ENCODE data around the gene PIP5K1B.

Gene PIP5K1B

GRCh38 chr9:68913054-68913453 is 208.0 kb downstream of the PIP5K1B start:
- DNase-seq (ENCODE audit: low read depth) = no peak

DNA sequence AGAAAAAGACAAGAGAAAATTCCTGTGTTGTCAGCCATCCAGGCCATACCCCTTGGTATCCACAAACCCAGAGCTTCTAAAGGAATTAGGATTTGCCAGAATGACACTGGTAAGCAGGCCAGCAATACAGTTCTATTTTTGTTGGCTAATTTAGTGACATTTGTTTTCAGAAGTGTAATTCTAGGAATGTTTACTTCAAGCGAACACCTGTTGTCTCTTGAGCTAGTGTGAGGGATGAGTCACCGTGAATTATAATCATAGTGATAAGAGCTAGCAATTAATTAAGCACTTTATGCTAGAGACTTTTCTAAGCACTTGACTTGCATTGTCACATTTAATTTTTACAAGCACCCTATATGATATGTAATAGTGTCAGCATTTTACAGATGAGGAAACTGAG is 209.7 kb downstream of the PIP5K1B start:
- DNase-seq (ENCODE audit: low read depth) = no peak

GRCh38 chr9:68919661-68920060 is 214.6 kb downstream of the PIP5K1B start:
- DNase-seq (ENCODE audit: low read depth) = no peak

DNA sequence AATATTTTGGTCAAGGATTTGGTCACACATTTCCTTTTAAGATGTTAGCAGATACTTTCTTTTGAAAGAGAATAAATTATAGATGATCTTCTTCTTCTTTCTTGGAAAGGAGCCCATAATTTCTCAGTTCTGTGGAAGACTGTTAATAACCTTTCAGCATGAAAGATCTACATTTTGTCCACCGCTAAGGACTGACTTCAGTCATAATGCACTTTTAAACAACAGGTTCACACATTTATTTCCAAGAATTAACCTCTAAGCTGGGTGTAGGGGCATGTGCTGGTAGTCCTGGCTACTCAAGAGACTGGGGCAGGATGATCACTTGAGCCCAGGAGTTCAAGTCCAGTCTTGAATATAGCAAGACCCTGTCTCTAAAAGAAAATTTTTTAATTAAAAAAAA is 215.9 kb downstream of the PIP5K1B start:
- DNase-seq (ENCODE audit: low read depth) = no peak

- DNase-seq (ENCODE audit: low read depth) = no peak
Measured at GRCh38 chr9:68923480-68923879, 218.4 kb downstream of the PIP5K1B start.

GRCh38 chr9:68925175-68925574 is 220.1 kb downstream of the PIP5K1B start:
- no peak for DNase-seq (ENCODE audit: low read depth)

DNA sequence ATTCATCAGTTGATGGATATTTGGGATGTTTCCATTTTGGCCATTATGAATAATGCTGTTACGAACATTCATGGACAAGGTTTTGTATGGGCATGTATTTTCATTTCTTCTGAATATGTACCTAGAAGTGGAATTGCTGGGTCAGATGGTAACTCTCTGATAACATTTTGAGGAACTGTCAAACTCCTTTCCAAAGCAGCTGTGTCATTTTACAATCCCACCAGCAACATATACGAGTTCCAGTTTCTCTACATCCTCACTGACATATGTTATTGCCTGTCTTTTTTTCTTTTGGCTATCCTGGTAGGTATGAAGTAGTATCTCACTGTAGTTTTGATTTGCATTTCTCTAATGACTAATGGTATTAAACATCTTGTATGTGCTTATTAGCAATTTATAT is 222.1 kb downstream of the PIP5K1B start:
- no peak for DNase-seq (ENCODE audit: low read depth)

DNA sequence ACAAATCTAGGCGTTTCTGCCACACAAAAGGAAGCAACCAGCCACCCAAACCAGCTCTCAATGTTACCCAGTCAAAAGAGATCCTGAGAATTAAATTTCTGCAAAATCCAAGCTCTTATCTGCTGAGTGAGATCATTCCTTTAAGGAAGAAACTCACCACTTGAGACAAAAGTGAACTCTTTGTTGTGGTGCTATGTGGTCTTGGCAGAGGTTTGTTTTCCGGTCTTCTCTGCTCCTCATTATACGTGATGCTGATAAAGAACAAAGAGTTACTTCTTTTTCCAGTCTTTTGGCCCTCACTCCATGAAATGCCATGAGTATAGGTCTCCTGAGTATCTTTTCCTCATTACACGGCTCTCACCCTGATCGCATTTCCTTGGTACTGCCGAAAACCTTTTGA is 226.8 kb downstream of the PIP5K1B start:
- DNase-seq (ENCODE audit: low read depth) = no peak

GRCh38 chr9:68932458-68932857 is 227.4 kb downstream of the PIP5K1B start:
- no peak for DNase-seq (ENCODE audit: low read depth)

- DNase-seq (ENCODE audit: low read depth) = no peak
Measured at GRCh38 chr9:68933434-68934328, 228.6 kb downstream of the PIP5K1B start.

- no peak for DNase-seq (ENCODE audit: low read depth)
Measured at GRCh38 chr9:68934329-68934644, 229.2 kb downstream of the PIP5K1B start.

DNA sequence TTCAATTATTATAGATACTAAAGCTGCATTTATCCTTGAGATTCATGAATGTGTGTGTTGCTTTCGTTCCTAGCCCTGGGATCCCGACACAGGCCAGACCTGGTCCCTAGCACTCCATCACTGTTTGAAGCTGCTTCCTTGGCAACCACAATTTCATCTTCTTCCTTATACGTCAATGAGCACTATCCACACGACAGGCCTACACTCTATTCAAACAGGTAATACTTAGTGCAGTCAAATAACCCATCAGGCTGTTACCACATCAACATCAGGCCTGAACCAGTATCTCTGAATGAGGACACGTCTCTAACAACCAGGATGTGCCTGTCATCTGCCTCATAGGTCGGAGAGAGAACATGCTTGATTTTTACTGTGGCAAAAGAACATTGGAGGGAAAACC is 235.5 kb downstream of the PIP5K1B start:
- DNase-seq (ENCODE audit: low read depth) = no peak

DNA sequence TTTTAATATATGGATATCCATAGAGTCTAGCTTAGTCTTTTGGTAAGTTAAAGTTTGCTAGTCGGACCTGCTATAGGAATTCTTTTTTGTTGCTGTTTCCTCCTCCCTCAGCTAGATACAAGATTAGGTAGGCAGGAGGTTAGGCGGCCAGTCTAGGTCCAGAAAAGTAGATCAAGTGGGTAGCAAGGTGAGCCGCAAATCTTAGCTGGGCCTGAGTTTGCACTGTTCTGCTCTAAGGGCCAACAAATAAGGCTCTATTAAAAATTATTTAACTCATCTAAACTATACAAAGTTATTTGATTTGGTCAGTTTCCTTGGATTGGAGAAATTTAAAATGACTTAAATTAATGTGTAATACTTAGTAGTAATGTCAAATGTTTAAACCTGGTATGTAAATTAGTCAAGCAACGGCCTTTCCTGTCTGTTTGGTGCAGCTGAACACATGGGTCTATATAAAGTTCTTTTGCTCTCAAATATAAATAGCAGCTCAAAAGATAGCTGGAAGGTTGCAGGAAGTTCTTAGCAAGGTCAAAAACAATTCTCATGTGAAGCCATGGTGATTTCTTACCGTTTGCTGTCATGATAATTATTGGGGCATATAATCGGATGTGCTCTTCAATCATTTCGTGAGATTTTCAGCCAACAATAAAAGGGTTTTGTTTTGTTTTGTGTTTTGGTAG is 236.9 kb downstream of the PIP5K1B start:
- no peak for DNase-seq (ENCODE audit: low read depth)

- DNase-seq (ENCODE audit: low read depth) = no peak
Measured at GRCh38 chr9:68942790-68943189, 237.8 kb downstream of the PIP5K1B start.

- no peak for DNase-seq (ENCODE audit: low read depth)
Measured at GRCh38 chr9:68947015-68947414, 242.0 kb downstream of the PIP5K1B start.

GRCh38 chr9:68947842-68948569 is 243.0 kb downstream of the PIP5K1B start:
- no peak for DNase-seq (ENCODE audit: low read depth)

DNA sequence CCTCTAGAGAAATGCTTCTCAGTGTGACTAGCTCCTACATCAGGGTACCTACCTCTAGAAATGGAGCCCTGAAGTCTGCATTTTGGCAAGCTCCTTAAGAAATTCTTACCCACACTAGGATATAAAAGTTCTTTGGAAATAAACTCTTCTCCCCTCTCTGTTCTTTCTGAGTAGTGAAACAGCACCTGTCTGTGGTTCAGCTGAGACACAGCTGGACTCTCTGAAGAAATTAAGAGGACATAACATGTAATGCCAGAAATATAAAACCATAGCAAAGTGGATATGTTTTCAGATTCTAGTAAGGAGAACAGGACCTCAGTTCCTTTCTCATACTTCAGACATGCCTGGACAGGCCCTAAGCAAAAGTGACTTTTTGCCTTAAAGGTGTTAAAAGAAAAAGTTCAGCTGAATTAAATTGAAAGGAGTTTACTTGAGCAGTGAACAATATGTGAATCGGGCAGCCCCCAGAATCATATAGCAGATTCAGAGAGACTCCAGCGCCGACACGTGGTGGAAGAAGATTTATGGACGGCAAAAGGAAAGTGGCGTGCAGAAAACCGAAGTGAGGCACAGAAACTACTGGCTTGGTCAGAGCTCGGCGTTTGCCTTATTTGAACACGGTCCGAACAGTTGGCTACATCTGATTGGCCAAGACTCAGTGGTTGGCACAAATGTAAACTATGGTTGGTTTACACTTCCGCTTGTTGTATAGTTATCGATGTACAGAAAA is 244.4 kb downstream of the PIP5K1B start:
- DNase-seq (ENCODE audit: low read depth) = no peak

DNA sequence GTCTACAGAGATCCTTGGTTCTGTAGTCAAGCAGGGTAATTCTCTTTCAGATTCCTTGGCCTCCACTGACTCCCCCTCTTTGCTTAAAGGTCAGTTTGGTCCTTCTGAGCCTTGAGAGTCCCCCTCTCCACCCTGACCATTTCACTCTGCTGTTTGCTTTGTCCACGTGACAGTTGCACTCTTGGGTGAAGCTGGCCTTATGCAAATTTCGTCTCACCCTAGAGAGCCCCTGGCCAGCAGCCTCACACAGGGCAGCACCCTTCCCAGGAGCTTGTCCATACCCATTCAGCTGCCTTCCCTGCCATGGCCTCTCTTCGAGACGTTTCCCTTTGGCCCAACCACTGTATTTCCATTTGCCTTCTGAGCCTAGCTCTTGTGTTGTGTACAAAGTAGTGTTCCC is 245.1 kb downstream of the PIP5K1B start:
- DNase-seq (ENCODE audit: low read depth) = no peak

DNA sequence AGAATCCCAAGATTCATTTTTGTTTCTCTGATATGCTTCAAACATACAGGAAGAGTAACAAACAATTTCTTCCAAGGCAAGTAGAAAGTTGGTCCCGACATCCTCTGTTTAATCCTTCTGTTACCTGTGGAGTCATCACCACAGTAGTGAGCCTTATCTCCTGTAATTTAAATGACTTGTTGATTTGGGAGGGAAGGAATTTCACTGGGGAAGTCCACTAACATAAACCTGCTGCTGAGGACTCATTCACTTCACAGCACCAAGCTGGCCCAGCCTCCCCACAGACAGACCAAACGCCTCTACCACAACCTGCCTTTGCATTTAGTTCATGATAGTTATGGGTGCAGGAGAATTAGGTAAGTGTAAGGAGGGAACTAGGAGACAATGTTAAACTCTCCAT is 245.6 kb downstream of the PIP5K1B start:
- no peak for DNase-seq (ENCODE audit: low read depth)

DNA sequence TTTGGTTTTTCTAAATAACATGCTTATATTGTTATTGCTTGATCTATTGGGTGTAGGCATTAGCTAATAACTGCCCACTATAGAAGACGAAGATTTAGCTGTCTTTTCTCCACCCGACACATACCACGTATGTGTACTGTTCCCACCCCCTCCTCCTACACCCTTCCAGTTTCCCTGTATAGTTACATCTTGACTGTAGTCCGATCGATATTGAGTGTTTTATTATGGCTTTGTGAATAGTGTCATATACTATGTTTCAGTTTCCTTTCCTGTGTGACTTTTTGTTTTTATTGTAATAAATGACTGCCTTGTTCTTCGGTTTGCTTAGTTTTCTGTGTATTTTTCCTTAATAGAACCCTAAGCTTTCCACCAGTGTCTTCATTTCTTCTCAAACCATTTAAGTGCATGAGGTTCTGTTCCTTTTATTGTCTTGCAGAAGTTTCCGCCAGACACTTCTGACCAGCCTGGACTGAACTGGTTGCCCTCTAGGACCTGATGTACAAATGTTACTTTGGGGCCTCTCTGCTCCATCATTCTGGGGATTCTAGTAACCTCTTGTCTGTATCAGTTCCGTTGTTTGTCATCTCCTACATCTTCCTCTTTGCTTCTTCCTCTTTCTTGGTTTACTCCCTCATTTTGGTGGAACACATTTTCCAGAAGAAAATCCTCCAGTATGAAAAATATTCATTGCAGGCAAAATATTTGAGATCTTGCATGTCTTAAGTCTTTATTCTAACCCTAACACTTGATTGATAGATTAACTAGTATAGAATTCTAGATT is 247.0 kb downstream of the PIP5K1B start:
- DNase-seq (ENCODE audit: low read depth) = no peak

DNA sequence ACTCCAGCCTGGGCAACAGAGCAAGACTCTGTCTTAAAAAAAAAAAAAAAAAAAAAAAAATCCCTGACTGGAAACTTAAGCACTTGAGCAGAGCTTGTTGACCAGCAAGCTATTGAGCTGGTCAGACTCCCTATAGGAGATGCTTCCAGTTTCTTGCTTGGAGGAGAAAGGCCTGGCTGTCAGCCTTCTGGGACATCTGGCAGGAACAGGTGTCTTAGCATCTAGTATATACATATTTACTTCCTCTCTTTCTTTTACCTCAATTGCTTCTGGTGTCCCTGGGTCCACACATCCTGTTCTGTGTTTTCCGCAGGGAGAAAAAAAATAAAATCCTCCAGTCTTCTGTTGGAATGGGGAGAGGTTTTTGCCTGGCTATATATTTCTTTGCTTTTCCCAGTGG is 248.7 kb downstream of the PIP5K1B start:
- no peak for DNase-seq (ENCODE audit: low read depth)

DNA sequence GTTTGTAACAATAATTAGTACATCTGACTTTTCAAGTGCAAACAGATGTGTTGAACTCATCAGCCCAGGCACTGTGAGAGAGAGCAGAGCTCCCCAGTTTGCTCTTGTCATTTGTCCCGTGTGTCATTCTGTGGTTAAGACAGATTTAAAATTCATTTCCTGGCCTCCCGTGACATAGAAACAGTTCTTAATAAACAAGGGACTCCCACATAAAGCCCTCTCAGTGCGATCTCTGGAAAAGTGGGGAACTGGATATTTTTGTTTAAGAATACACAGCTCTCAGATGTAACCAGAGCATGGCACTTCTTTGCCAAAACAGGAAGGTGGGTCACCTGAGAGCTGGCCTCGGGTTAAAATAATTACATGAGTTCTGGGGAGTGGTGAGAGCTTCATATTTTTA is 250.3 kb downstream of the PIP5K1B start:
- DNase-seq (ENCODE audit: low read depth) = no peak

All from HS-27A (cell line).